NCI-H2107 (cell line): ENCODE results near the gene PPP1R9A.

Experiments used
- DNase-seq: peaks from one replicate; lab custom pipeline; 2025; lab: John Stamatoyannopoulos, UW

PPP1R9A gene

GRCh38 chr7:95097851-95098250 lies 190.5 kb downstream of the PPP1R9A start:
- no peak for DNase-seq

- no peak for DNase-seq
Observed at GRCh38 chr7:95099106-95099505, 191.7 kb downstream of the PPP1R9A start.

GRCh38 chr7:95101422-95101821 lies 194.0 kb downstream of the PPP1R9A start:
- DNase-seq: no peak

GRCh38 chr7:95102662-95103061 lies 195.3 kb downstream of the PPP1R9A start:
- DNase-seq: no peak

GRCh38 chr7:95104739-95105138 lies 197.3 kb downstream of the PPP1R9A start:
- DNase-seq: no peak

GRCh38 chr7:95105627-95106026 lies 198.2 kb downstream of the PPP1R9A start:
- no peak for DNase-seq

- DNase-seq: no peak
Observed at GRCh38 chr7:95106401-95106800, 199.0 kb downstream of the PPP1R9A start.

- no peak for DNase-seq
Observed at GRCh38 chr7:95110707-95111106, 203.3 kb downstream of the PPP1R9A start.

DNA sequence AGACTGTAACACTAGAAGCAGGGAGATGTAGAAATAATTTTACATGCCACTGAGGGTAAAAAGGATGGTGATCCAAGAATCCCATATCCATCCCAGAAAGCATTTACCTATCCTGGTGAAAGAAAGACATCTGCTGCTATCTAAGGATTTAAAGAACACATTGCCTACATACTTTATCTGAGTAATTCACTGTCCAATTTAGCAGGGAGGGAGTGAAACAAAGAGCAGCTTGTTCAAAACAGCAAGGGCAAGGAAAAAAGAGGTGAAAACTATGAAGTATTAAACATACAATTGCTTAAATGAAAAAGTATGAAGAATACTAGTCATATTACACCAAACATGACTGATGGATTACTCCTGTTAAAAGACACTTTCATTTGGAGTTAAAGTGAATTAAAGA lies 206.2 kb downstream of the PPP1R9A start:
- no peak for DNase-seq

DNA sequence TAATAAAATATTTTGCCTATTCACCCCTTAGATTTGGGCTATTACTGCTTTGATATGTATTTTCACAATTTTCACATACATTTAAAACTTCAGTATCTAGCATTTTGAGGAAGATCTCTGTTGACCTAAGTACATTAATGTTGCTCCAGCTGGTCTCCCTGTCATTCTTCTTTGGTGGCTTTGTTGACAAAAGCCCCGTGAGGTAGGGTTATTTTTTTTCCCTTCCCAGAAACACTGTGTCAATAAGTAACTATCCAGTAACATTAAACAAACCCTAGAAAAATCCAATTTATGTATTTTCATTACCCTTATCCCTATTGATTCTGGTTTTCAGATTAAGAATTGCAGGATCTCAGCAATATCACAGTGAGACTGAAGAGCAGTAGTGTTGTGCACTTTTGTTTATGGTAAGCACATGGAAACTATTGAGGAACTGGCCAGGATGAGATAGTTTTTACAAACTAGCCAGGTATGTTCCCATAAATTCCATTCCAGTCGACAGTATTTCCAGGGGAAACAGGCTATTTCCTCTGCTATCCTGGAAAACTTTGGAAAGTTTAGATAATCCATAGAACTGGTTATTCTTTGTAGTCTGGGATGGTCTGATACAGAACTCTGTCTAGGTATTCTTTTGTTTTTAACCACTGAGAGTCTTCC lies 218.8 kb downstream of the PPP1R9A start:
- no peak for DNase-seq

DNA sequence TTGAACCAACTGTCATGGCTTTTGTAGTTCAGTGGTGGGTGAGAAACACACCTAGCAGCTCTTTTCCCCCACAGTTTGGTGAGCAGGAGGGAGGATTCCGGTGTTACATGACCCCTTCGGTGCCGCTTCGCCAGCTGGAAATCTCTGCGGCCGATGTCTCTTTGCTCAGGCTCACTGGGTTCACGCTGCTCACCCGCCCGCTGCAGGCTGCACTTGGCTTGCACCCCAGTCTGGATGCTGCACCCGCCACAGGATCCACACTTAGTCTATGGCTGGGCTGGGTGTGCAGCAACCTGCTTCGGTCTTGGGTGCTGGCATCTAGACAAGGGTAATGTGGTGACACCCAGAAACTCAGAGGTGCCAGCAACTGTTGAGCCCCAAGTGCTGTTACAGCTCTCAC lies 225.1 kb downstream of the PPP1R9A start:
- DNase-seq: no peak

- no peak for DNase-seq
Observed at GRCh38 chr7:95139922-95140321, 232.5 kb downstream of the PPP1R9A start.

DNA sequence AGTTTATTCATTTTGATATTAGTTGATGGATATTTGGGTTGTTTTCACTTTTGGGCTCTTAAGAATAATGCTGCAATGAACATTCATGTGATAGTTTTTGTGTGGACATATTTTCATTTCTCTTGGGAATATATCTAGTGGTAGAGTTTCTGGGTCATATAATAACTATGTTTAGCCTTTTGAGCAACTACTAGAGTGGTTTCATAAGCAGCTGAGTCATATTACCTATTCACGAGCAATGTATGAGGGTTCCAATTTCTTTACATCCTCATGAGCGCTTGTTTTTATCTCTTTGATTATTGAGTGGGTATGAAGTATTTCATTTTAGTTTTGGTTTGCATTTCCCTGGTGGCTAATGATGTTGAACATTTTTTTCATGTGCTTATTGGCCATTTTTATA lies 234.4 kb downstream of the PPP1R9A start:
- no peak for DNase-seq

DNA sequence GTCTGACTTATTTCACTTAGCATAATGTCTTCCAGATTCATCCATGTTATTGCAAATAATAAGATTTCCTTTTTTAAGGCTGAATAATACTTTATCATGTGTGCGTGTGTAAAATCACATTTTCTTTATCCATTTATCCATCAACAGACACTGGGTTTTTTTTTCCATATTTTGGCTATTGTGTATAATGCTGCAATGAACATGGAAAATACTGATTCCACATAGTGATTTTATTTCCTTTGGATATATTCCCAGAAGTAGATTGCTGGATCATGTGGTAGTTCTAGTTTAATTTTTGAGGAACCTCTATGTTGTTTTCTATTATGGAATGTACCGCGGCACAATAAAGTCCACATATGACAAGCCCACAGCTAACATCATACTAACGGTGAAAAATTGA lies 236.9 kb downstream of the PPP1R9A start:
- DNase-seq: no peak

- DNase-seq: no peak
Observed at GRCh38 chr7:95155965-95156364, 248.6 kb downstream of the PPP1R9A start.

- DNase-seq: no peak
Observed at GRCh38 chr7:95157381-95157780, 250.0 kb downstream of the PPP1R9A start.

GRCh38 chr7:95169678-95170077 lies 262.3 kb downstream of the PPP1R9A start:
- DNase-seq: no peak

DNA sequence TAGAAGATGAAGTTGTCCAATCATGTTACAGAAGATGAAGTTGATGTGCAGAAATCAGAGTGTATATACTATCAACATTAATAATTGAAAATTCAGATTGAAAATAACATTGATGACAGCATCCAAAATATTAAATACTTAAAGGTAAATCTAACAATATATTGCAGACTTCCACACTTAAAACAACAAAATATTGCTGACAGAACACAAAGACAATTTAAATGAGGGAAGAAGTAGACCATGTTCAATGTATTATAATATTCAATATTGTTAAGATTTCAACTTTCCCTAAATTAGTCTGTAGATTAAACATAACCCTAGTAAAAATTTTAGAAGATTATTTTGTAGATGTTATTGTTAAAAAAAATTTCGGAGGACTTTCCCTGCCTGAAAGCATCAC lies 265.0 kb downstream of the PPP1R9A start:
- DNase-seq: no peak

- DNase-seq: no peak
Observed at GRCh38 chr7:95190515-95190914, 283.1 kb downstream of the PPP1R9A start.

DNA sequence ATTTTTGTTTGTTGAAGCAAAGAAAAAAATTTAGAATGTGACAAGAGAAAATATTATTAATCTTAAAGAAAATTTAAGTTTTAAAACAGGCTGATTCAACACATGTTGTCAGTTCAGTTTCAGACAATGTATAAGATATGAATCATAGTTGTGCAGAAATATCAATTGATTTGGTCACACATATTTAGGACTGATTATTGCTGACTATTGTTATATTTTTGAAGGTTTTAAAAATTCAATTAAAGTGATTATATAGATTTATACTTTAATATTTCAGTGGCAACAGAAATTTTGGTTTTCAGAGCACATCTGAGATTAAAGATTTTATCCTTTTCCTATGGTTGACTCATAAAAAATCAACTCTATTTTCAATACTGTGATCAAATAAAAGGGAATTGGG lies 284.4 kb downstream of the PPP1R9A start:
- DNase-seq: no peak

- no peak for DNase-seq
Observed at GRCh38 chr7:95198863-95199262, 291.5 kb downstream of the PPP1R9A start.

DNA sequence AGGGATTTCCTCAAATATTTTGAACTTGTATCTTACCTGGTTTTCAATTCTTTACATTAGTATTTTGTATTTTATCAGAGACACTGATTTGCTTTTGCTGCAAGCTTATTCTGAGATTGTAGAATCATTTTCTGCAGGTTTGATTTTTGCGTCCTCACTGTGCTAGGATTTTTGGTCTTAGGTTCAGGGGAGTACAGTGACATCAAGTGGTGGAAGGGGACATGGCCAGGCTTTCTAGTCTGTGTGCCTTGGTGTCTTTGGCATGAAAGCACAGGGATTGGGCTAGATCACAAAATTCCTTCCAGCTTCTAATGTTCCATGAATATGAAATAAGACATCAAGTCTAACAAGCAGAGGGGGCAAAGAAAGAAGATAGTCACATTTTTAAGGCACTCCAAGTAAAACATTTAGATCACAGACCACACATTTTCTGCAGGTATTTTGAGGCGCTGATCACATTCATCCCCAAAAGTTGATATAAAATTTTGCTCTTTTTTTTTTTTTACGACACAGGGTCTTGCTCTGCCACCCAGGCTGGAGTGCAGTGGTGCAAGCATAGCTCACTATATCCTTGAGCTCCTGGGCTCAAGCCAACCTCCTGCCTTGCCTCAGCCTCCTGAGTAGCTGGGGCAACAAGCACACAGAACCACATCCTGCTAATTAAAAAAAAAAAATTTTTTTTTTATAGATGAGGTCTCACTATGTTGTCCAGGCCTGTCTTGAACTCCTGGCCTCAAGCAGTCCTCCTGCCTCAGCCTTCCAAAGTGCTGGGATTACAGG lies 292.6 kb downstream of the PPP1R9A start:
- peak; percentile 28 for DNase-seq

DNA sequence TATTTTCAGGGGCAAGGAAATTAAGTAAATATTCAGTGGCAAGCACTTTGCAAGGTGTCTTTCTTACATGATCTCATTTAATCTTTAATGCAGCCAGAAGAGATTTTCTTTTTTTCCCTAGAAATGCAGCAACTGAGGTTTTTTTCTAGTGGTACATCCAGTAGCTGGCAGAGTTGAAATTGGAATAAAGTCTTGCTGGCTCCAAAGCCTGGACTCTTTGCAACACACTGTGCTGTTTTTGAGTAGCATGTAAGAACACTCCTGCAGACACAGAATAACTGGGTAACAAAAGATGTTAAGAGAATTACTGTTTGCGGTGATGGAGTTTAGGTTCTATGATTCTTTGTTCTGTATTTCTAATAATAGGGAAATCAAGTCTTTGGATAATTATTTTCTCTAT lies 293.3 kb downstream of the PPP1R9A start:
- no peak for DNase-seq

GRCh38 chr7:95201727-95202126 lies 294.3 kb downstream of the PPP1R9A start:
- DNase-seq: no peak
